Fibroblast of villous mesenchyme (primary cell): ENCODE data around the gene KRAS. TPM values are rescaled to one million over a fixed set of nuclear protein-coding genes. Genes with fewer than 3 reads are reported as not detected.

Source experiments
- DNase-seq: peaks from one replicate; pipeline ENCODE4 v3.0.0-alpha.2; 2010; ENCODE audit warnings: low read depth
- H3K4me3 ChIP-seq: 2 replicates; pipeline ENCODE4 v1.5.1; 2011; ENCODE audit warnings: low read depth, mild to moderate bottlenecking, low read length
- CTCF ChIP-seq: IDR thresholded peaks from 2 replicates; pipeline ENCODE4 v1.5.1; 2012; ENCODE audit warnings: low read depth, mild to moderate bottlenecking, low read length; ENCODE audit not compliant: insufficient read depth
- total RNA-seq: library from RNA; depleted of rRNA; stranded (reverse); fragments of >200 nt; gene quantifications from 2 replicates; pipeline ENCODE4 v1.2.3, GENCODE V29; 2012

Gene KRAS
- total RNA-seq, 1 donor, result 19.9 TPM

DNA sequence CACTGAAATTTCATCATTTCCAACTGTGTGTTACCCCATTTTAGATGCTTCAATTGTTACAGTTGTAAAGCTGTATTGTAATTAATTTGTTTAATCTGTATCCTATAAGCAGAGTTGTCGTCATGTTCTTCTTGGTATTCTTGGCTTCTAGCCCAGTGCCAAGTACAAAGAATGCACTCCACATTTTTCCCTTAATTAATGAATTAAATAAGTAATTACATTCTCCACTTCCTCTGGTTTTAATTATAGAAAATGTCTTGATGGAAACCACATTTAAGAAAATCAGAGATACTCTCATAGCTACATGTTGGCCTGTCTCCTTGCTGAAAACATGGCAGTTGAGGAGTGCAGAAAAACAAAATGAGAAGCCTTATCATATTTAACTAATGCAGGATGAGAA lies 56.5 kb downstream of the KRAS start:
- no peak for DNase-seq
- TF ChIP-seq CTCF, result no peak
- no peak overlapping the region for H3K4me3 ChIP-seq

DNA sequence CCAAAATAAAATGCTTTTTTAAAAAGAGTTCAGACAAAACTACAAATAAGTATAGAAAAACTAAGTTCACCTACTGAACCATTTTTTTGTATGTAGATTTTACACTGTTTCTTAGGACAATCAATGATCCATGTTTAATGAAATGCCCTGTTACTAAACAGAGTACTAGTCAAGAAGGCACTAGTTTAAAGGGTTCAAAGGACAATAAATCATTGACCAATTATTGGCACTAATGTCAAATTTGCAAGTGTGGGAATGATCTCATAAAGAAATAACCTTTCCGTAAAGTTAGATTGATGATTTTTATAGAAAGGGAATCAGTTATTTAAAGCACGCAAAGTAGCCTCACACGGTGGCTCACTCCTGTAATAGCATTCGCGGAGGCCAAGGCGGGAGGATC lies 59.9 kb downstream of the KRAS start:
- no peak overlapping the region for H3K4me3 ChIP-seq
- no peak for TF ChIP-seq CTCF
- DNase-seq, result no peak

DNA sequence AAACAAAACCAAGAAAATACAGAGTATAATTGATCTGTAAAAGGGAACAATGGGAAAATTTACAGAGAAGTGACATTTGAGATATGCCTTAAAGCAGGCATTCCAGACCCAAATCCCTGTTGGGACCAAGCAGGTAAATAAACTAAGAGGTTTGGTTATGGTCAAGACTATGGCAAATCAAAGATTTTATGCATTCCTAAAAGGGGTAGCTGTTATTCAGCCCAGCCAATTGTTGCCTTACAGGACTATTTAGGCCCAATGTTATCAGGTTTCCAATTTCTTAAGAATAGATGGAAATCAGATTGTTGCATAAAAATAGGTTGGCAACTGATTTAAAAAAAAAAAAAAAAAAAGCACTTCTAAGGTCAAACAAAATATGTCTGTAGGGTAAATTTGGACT lies 61.1 kb downstream of the KRAS start:
- TF ChIP-seq CTCF, result no peak
- no peak overlapping the region for H3K4me3 ChIP-seq
- no peak for DNase-seq

DNA sequence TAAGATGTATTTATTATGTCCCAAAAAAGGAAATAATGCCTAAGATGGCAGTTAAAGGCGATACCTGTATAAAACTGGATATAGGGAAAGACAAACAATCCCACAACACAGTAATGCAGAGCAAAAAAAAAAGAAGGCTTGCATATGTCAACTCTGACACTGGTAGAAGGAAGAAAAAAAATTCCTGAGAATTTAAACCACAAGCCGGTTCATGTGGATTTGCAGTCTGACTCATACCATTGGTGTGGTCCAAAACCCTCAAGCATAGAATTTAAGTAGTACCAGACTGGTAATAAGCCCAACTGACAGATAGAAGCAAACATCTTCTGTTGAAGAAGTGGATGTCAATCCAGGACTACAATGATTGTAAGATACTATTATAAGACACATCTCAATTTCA lies 62.9 kb downstream of the KRAS start:
- peak; percentile 75 for DNase-seq
- TF ChIP-seq CTCF, result no peak
- H3K4me3 ChIP-seq, result no peak overlapping the region

GRCh38 chr12:25186788-25187402 lies 63.8 kb downstream of the KRAS start:
- no peak for TF ChIP-seq CTCF
- no peak overlapping the region for H3K4me3 ChIP-seq
- DNase-seq, result no peak

- no peak for TF ChIP-seq CTCF
- DNase-seq, result no peak
- no peak overlapping the region for H3K4me3 ChIP-seq
Measured at GRCh38 chr12:25186038-25186787, 64.5 kb downstream of the KRAS start.

DNA sequence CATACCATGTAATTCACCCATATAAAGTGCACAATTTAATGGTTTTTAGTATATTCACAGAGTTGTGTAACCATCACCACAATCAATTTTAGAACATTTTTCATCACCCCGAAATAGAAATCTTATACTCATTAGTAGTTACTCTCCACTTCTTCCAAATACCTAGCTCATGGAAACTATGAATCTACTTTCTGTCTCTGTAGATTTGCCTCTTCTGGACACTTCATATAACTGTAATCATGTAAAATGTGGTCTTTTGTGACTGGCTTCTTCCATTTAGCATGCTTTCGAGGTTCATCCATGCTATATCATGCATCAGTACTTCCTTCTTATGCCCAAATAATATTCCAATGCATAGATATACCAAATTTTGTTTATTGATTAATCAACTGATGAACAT lies 66.6 kb downstream of the KRAS start:
- DNase-seq, result no peak
- no peak for TF ChIP-seq CTCF

More for the DNA sequence above, 66.6 kb downstream of the KRAS start:
- no peak overlapping the region for H3K4me3 ChIP-seq
